Dermis microvascular lymphatic vessel endothelial cell (primary cell): ENCODE measurements around the gene TIPRL. TPM values are rescaled to one million over a fixed set of nuclear protein-coding genes. Genes with fewer than 3 reads are reported as not detected.
"Not testable (repeated sequence)": the region's sequence is repeated elsewhere in the genome, so short reads cannot be mapped to it uniquely, and the experiment has no call there.

Experiments used
- DNase-seq, 2 donors: peaks; one replicate each; pipeline versions ENCODE4 v3.0.0 to v3.0.0-alpha.2; 2010; ENCODE audit warnings: low read depth in 2 of 2
- total RNA-seq: library from RNA; depleted of rRNA; stranded (reverse); fragments of >200 nt; gene quantifications from 2 replicates; pipeline ENCODE4 v1.2.1, GENCODE V29; 2014

The TIPRL gene
- total RNA-seq, 1 donor from 2014 or later = 30.0 TPM

DNA sequence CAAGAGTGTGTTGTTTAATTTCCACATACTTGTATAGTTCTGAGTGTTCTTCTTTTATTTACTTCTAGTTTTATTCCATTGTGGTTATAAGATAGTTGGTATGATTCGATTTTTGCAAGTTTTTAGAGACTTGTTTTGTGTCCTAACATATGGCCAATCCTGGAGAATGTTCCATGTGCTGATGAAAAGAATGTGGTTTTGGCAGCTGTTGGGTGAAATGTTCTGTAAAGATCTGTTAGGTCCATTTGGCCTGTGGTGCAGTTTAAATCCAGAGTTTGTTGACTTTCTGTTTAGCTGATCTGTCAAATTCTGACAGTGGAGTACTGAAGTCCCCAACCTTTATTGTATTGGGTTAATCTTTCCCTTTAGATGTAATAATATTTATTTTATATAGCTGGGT is 19.5 kb upstream of the TIPRL start:
- DNase-seq = no peak

DNA sequence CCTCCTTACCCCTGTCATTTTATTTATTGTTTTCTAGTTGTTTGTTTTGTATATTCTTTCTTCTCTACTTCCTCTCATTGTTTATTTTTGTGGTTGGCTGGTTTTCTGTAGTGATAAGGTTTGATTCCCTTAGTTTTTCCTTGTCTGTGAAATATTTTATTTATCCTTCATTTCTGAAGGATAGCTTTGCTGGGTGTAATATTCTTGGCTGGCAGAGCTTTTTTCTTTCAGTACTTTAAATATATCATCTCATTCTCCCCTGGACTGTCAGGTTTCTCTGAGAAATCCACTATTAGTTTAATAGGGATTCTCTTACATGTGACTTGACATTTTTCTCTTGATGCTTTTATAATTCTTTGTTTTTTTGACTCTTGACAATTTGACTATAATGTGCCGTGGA is 18.8 kb upstream of the TIPRL start:
- DNase-seq = no peak

DNA sequence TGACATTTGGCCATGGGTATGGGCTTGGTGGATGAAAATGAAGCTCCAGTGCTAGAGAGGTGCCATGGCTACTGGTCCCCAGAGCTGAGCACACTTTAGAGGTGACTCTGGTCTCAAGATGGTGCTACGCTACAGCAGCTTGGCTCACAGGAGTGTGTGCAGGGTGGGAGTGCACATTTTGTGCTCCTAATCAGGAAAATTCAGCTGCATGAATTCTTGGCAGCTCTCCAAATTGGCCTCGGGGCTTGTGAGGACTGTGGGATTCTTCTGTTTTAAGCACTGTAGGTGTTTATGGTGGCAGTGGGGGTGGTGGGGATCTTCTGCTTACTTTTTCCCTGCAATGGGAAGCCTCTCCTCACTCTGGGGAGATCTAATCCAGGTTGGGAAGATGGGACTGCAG is 17.3 kb upstream of the TIPRL start:
- no peak for DNase-seq

GRCh38 chr1:168163670-168164069 is 15.1 kb upstream of the TIPRL start:
- DNase-seq = no peak

- no peak for DNase-seq
Observed at GRCh38 chr1:168164771-168165170, 14.0 kb upstream of the TIPRL start.

DNA sequence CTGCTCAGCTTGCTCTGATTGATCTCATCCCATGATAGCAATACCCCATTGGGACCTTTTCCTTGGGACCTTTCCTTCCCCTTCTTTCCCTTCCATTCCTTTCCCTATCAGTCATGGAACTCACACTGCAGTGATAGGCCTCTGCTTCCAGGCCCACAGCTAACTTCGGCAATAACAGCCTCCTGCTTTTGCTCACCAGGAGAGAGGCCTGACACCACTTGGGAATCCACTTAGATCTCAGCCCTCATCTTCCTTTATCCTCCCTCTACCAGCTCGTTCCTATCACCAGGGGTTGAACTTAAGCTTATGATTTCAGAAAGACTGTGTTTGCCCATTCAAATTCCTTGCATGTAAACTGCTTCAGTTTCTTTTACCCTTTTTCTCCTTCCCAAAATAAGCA is 11.0 kb upstream of the TIPRL start:
- DNase-seq = no peak

- no peak for DNase-seq
Observed at GRCh38 chr1:168170564-168171508, 7.9 kb upstream of the TIPRL start.

DNA sequence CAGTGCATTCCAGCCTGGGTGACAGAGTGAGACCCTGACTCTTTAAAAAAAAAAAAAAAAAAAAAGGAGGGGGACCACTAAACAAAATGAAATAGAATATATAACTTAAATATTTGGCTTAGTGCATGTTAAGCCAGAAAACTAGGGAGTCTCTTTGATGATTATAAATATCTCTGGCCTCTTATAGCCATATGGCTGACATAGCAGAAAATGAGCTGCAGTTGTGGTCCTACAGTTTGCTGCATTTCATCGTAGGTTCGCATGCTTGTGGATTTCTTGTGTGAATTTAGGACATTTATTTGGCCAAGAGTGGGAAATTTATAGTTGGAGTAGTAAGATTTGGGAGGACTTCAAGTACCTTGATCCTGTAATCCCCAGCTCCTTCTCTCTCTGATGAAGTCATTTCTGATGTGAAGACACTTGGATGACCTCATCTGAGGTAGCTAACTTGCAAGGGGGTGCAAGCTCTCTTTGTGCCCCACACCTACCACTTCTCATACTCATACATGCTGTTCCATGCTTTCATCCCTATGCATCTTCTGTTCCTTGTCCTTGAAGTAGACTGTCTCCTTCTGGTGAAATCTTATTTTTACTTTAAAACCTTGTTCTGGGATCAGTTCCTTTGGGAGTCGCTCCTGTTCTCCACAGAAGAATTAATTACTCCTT is 6.4 kb upstream of the TIPRL start:
- no peak for DNase-seq

- no peak for DNase-seq
Observed at GRCh38 chr1:168178227-168178637, 530 bp upstream of the TIPRL start.

DNA sequence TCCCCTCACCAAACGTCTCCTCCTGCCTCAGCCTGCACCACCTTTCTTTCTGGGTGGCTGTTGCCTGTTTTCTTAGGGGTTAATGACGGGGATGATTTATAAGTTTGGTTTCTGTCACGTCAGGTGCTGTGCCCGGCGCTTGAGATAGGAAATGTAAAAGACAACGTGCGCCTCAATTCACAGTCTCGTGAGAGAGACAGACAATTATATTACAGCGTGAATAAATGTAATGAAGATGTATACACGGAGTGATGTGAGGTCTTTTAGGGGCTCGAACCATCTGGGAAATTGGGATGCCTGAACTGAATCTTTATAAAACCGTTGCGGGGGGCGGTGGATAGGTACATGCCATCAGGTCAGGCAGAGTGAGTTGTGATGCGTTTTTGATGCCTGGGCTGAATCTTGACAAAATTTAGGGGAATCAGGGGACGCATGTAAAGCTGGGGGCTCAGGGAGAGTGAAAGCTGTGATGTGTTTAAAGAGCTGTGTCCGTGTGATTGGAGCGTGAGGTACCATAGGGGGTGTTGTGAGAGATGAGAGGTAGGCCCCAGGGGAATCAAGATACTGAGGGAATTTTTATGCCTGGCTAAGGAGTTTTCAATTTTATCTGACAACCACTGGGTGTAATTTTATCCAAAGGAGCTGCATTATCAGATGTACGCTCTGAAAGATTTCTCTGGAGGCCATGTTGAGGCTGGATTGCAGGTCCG is 831 bp downstream of the TIPRL start:
- DNase-seq = peak in 1 of 2 donors; percentile 9

- DNase-seq = no peak
Observed at GRCh38 chr1:168180148-168180524, 1.4 kb downstream of the TIPRL start.

DNA sequence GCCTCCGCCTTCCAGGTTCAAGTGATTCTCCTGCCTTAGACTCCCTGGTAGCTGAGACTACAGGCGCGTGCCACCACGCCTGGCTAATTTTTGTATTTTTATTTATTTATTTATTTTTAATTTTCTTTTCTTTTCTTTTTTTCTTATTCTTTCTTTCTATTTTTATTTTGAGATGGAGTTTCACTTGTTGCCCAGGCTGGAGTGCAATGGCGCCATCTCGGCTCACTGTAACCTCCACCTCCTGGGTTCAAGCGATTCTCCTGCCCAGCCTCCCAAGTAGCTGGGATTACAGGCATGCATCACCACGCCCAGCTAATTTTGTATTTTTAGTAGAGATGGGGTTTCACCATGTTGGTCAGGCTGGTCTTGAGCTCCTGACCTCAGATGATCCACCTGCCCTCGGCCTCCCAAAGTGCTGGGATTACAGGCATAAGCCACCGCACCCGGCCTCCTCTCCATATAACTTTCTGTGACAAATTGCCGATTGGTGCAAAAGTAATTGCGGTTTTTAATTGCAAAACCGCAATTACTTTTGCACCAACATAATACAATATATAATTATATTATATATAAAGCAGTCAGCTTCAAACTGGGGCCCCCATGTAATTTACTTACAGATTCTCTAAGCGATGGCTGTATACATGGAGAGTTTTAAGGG is 2.4 kb downstream of the TIPRL start:
- not testable (repeated sequence) for DNase-seq

DNA sequence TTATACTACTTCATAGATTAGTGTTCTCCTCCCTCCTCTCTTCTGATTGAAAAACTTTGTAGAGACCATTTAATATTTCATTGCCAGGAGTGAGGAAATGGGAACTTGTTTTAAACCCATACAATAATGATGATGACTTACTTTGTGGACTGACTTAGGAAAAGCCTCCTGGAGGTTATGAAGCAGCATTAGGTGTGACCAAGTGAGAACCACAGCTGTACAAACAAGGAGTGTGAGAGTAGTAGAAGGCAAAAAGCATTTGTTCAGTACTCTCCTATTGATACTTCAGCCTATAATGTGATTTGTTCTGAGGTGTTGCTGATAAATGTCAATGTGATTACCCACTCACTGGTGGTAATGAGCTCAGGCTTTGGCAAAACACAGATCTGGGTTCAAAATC is 8.4 kb downstream of the TIPRL start:
- no peak for DNase-seq

DNA sequence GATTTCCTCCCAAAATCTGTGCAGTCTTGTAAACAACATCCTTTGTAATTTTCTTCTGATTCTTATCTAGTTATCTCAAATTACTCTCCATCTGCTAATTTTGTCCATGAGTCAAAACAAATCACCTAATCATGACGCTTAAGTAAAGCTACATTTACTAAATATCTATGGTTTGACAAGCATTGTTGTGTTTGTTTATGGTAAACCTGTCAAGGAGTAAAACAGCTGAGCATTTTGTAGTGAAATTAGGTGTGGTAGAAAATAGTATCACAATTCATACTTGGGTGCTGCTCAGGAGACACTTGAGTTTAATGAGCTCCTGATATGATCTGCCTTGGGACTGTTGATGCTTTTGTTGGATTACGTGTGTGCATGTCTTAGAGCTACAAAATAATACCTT is 11.6 kb downstream of the TIPRL start:
- DNase-seq = no peak

DNA sequence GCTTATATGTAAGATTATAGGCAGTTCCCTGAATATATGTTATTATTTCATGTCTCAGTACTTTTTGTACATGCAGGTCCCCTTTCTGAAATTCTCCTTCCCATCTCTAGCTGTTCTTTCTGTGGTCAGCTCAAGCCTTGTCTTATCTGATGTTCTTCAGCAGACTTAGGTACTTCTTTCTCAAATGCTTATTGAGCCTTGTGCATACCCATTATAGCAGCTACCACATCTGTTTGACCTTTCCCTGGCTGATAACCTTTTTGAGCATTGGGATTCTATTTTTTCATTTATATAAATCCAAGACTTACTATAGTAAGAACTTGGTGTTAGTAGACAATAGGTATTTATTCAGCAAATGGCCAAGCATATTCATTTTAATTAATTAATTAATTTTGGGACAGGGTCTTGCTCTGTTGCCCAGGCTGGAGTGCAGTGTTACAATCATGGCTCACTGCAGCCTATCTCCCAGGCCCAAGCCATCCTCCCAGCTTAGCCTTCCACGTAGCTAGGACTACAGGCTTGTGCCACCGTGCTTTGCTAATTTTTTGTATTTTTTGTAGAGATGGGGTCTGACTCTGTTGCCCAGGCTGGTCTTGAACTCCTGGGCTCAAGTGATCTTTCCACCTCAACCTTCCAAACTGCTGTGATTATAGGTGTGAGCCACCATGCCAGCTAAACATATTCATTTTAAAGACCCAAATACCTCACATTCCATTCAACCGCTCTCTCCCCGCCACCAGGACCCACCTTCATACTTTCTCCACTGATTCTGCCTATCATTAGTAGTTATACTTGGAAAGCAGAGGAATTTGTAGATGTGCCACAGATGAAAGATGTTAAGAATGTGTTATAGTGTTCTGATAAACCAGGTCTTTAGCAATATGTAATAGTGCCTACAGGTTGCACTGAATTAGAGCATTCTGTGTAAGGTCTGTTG is 16.7 kb downstream of the TIPRL start:
- no peak for DNase-seq

DNA sequence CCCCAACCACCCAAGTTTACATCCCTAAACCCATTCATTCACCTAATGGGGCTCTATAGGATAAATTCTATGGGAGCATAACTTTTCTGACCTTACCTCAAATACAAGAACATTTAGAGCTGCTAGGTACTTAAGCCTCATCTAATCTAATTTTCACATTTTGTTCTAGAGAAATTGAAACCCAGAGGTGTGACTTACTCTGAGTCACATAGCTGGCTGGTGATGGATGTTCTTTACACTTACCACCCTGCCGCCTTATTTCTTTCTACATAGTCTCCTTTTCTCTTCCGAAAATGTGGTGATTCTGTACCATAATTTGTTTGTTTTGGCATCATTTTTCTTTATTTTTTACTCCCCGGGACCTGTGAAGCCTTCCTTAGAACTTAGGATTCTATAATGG is 20.3 kb downstream of the TIPRL start:
- DNase-seq = no peak

- DNase-seq = no peak
Observed at GRCh38 chr1:168202941-168203654, 24.3 kb downstream of the TIPRL start.

GRCh38 chr1:168206111-168206510 is 27.3 kb downstream of the TIPRL start:
- DNase-seq = no peak

GRCh38 chr1:168207673-168208072 is 28.9 kb downstream of the TIPRL start:
- not testable (repeated sequence) for DNase-seq

GRCh38 chr1:168210312-168210711 is 31.6 kb downstream of the TIPRL start:
- no peak for DNase-seq
